Measurements from ENCODE around the gene TBX10.
"Not testable (repeated sequence)": the region's sequence is repeated elsewhere in the genome, so short reads cannot be mapped to it uniquely, and the experiment has no call there.

The TBX10 gene

DNA sequence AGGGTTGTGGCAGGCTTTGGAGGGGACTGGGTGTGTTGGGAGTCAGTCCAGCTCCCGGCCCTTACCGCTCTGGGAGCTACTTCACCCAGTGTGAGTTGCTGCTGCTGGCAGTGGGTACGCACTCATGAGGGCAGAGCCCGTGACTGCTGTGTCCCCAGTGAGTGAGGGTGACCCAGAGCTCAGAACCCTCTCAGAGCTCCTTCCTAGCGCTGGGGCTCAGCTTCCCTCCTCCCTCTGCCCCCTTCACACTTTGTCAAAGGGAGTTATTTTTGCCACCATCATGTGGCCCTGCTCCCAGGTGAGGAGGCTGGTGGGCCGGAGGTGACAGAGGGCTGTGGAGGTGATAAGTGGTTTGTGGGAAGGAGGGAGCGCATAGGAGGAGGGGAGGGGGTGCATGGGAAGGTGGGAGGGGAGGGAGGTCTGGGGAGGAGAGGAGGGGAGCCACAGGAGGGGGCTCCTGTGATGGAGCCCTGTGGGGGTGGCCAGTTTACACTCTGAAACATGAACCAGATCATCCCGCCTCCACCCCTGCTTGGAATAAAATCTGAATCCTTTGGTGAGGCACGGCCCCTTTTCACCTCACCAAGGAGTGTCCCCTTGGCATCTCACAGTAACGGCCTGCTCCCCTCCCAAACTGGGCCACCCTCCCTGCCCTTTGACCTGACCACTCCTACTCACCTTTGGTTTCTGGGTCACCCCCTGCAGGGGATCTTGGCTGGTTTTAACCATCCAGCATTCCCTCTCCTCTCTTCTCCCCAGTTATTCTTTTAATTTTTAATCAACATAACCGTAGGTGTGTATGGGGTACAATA, 22.9 kb downstream of the TBX10 start:
- DNase-seq (ENCODE audit: low read depth in 2 of 2) = no peak

DNA sequence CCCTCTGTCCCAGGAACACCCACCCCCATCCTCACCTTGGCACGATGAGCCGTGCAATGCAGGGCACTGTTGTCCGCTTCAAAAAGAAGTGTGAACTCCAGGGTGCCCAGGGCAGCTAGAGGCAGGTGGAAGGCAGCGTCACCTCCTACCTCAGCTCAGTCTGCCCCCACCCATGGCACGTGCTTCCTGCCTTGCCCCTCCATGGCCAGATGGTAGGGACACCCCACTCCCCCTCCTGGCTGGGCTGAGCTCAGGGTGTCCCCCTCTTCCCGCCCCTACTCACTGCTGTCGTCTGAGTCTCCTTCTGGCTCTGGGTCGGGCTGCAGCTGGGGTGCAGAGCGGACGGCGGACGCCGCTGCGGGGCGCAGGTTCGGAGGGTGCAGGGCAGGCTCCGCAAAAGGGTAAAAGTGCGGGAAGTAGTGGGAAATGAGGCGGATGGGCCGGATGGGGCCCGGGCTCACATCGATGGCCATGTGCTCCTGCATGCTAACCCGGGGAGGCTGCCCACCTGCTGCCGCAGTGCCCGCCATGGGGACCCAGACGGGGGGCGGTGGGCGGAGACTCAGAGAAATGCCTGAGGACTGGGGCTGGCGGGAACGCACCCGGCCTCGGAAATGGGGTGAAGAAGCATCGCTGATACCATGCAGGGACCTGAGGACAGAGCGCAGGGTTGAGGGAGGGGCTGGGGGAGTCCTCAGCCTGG, 23.7 kb downstream of the TBX10 start:
- DNase-seq (ENCODE audit: low read depth in 2 of 2) = no peak

DNA sequence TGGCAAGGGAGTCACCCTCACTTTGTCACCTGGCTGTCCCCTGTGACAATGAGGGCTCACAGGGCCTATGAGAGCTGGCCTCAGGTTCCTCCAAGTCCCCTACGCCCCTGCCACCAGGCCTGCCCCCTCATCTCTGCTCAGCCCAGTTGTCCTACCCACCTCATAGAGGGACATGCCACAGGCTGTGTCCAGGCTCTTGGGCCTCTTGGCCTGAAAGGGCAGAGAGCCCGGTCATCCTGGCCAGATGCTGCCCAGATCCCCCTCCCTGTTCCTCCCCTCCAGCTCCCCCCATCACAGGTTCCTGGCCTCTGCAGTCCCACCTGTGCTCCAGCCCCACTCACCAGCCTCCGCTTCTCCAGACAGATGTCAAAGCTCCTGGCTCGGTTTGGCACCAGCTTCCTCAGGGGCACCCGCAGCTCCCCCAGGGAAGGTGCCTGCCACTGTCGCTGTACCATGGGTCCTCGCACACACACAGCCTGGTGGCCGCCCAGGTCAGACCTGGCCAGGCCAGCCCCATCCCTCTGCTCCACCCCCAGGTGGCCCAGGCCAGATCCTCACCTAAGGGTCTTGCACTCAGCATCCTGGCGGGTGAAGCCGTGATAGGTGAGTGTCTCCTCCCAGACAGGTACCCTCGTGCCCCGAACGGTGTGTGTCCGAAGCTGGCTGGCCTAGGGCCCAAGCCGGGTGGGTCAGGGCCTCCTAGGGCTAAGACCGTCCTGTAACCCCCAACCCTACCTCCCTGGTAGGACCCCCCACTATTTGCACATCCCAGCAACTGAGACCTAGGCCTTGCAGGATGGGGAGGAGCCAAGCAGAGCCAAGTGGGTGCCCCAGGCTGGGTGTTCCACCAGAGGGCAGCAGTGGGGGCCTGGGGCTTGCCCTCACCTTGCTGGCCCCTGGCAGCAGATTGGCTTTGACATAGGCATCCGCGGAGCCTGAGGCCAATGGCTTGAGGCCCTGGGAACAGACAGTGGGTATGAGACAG, 24.5 kb downstream of the TBX10 start:
- peak; percentile 73 for DNase-seq (ENCODE audit: low read depth in 2 of 2)

DNA sequence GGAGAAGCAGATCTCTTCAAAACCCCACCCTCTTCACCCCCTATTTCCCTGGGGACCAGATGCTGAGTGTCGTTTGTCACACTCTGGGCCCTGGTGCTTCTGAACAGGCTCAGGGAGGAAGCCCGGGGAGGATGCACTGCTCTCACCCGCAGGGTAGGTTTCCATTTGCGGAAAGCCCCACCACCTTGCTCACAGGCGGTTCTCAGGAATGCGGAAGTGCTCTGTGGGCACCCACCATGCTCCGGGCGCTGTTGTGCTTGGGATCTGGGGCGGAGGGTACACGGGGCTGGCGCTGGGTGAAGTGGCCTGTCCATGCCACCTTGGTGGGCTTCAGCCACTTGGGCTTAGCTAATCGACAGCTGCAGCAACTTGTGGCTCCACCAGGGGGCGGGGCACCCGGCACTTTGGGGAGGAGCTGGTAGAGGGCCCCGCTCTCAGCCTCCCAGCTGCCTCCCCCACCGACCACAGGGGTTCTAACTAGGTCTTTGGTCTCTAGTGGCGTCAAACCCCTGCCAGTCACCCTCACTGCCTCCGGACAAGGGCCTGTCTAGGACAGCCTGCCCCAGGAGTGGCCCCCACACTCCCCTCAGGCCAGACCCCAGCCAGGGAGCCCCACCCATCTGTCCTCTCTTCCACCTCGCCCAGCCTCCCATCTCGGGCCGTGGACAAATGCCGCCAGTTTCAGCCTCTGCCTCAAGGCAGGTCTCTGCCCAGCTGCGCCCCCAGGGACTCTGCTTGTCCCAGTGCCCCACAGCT, 25.4 kb downstream of the TBX10 start:
- peak; percentile 66 to 74 for DNase-seq (ENCODE audit: low read depth in 2 of 2)

DNA sequence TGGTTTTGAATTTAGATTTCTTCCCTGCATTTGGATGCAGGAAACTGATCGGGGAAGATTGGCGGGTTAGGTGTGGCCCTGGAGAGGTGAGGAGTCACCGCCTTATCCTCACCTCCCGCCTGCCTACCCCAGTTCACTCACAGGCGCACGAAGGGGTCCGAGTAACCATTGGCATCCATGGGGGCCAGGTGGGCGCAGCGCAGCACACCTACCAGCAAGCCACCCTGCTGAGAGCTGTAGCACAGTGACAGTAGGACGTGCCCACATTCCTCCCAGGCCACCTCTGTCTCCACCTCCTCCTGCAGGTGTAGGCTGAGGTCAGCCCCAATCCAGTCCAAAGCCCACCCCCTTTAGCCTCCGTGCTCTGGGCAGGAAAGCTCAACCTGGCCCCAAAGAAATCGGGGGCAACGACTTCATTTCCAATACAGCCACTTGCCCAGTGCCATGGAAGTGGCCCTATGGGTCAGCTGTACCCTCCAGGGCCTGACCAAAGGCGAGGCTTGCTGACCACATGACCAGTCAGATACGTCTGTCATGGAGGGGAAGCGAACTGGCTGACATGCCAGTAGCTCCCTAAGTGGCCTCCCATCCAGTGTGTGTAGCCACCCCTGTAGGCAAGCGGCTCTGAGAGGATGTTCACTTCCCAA, 26.1 kb downstream of the TBX10 start:
- no peak for DNase-seq (ENCODE audit: low read depth in 2 of 2)

DNA sequence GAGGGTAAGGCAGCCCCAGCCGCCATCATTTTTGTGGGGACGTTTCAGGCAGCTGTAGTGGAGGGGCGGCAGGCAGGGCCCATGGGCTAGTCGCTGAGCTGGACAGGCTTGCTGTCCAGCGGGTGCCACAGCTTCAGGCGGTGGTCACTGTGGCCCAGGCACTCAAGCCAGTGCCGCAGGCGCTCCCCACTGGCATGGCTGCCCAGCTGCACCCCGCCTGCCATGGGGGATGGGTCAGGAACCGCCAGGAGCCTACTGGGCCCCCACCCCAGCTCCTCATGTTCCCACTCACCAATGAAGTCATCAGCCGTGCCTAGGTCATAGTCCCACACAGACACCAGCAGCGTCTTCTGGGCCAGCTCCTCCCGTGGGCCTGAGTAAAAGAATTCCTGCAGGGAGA, 26.8 kb downstream of the TBX10 start:
- DNase-seq (ENCODE audit: low read depth in 2 of 2) = no peak

DNA sequence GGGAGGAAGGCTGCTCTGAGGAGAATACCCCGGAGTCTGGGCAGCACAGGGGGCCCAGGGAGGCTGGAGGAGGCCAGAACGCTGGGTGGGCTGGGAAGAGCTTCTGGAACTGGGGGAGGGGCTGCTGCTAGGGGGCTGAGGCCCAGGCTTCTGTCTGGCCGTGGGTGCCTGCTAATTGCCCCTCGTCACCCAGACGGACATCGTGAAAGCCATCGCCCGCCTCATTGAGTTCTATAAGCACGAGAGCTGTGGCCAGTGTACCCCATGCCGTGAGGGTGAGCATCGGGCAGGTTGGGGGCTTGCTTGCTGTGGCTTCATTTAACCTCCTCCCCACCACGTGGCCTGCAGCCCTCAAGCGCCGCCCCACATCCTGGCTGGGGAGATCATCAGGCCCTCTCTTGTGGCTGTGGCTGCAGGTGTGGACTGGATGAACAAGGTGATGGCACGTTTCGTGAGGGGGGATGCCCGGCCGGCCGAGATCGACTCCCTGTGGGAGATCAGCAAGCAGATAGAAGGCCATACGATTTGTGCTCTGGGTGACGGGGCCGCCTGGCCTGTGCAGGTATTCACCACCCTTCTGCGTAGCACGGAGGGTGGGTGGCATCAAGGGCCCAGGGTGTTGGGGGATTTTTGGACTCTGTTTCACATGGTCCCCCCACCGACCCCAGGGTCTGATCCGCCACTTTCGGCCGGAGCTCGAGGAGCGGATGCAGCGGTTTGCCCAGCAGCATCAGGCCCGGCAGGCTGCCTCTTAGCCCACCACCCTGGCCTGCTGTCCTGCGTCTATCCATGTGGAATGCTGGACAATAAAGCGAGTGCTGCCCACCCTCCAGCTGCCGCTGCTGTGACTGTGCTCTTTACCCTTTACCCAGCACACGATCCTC, 27.6 kb downstream of the TBX10 start:
- DNase-seq (ENCODE audit: low read depth in 2 of 2) = no peak

DNA sequence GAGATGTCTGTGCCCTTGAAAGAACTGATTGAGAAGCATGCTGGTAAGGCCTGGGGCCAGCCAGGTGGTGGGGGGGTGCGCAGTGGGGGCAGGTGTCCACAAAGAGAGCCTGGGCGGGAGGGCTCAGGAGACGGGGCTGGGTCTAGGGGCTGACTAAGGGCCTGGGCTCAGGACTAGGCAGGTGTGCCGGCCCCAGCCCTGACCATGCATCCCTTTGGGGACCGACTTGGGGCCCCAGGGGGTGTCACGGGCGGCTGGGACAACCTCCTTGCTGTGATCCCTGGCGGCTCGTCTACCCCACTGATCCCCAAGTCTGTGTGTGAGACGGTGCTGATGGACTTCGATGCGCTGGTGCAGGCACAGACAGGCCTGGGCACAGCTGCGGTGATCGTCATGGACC, 28.4 kb downstream of the TBX10 start:
- DNase-seq (ENCODE audit: low read depth in 2 of 2) = no peak

DNA sequence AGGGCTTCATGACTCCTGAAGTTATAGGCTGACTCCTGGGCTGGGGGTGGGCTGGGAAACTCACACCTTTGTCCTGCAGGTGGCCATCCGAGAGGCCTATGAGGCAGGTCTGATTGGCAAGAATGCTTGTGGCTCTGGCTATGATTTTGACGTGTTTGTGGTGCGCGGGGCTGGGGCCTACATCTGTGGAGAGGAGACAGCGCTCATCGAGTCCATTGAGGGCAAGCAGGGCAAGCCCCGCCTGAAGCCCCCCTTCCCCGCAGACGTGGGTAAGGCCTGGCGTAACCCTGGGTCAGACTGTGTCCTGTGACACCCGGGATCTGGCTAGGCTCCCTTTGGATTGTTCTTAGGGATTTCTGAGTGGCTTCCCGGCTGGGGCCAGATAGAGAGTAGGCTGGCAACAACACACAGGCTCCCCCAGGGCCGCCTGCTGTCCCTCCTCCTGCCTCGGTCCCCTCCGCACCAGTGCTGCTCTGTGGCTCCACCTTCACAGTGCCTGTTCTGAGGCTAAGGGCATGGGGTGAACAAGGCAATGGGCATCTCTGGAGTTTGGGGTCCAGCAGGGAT, 29.2 kb downstream of the TBX10 start:
- DNase-seq (ENCODE audit: low read depth in 2 of 2) = no peak

DNA sequence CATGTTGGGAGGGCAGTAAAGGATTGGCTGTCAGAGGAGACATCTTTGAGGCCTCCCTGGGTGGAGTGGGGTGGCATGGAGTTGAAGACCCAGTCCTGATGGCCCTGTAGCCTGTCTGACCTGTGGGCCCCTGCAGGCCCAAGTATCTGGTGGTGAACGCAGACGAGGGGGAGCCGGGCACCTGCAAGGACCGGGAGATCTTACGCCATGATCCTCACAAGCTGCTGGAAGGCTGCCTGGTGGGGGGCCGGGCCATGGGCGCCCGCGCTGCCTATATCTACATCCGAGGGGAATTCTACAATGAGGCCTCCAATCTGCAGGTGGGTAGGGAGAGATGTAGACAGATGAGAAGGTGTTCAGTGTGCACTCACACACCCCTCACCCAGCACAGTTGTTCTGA, 30.2 kb downstream of the TBX10 start:
- DNase-seq (ENCODE audit: low read depth in 2 of 2) = no peak

DNA sequence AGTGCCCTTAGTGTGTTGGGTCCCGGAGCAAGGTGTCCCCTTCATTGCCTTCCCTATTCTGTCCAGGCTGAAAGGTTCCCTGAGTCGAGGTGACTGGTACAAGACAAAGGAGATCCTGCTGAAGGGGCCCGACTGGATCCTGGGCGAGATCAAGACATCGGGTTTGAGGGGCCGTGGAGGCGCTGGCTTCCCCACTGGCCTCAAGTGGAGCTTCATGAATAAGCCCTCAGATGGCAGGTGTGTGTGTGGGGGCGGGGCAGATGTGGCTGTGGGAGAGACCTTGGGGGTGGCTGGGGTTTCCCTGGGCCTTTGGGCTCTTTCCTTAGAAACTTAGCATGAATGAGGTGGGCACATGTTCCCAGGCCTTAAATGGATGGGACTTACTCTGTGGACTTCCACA, 31.1 kb downstream of the TBX10 start:
- DNase-seq (ENCODE audit: low read depth in 2 of 2) = no peak

DNA sequence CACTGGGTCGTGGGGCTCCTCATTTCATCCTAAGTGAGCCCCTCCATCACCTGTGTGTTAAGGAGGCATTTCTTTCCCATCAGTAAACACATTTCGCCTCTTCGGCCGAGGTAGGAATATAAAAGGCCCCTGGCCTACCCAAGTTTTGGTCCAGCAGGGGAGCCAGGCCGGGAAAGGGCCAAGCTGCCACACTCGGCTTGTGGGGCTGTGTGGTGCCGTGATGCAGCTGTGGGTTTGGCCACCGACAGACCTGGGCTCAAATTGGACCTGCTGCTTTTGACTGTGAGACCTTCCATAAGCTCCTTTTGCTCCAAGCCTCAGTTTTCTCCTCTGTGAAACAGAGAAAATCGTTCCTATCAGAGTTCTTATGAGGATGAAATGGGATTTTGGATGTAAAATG, 32.1 kb downstream of the TBX10 start:
- no peak for DNase-seq (ENCODE audit: low read depth in 2 of 2)

DNA sequence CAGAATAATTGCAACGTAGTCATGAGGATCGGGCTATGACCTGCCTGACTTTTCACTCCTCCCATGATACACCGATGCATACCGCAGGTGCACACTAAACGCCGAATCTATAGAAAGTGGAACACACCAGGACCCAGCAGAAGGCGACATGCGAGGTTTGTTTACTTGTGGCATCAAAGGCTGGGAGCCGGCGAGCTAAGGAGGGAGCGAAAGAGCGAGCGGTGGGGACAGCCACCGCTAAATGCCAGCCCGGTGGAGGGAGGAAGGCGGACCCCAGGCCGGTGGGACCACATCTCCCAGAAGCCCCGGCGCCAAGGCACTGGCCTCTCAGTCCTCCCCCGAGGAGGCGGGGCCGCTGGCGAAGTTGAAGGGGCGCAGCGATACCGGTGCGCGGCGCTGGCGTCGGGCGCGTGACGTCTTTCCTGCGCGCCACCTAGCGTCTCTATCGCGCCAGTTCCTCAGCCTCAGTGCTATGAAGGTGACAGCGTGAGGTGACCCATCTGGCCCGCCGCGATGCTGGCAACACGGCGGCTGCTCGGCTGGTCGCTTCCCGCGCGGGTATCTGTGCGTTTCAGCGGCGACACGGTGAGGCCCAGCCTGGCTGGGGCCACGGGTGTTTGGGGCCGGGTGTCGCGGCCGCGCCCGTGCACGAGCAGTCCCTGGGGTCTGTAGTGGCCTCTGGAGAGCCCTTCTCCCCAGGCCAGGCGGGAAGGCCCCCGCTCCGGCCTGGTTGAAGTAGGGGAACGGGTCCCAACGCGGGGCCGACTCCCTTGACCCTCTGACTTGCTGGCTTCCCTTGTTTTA, 32.9 kb downstream of the TBX10 start, which contains the start of gene NDUFV1:
TSS of gene NDUFV1 (plus strand) at position 445 of the 804 bp plus-strand sequence. CDS start at position 514, 69 bp downstream.
- DNase-seq (ENCODE audit: low read depth in 2 of 2) = peak; percentile 95 to 96

DNA sequence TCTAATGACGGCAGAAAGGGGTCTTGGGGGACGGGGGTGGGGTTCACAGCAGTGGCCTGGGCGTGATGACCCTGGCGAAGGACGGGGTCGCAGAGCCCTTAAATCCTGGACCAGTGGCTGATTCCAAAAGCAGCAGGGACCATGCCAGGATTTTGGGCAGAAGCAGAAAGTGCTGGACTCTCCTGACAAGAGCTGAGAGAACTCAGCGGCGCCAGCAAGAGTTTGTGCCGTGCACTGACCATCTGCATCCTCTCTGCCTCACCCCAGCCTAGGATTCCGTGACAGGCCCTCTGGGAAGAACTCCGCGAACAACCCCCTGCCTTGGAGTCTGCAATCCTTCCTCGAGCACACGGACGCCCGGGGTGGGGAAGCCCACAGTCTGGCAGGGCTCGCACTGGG, 33.5 kb downstream of the TBX10 start:
- DNase-seq (ENCODE audit: low read depth in 2 of 2) = no peak

DNA sequence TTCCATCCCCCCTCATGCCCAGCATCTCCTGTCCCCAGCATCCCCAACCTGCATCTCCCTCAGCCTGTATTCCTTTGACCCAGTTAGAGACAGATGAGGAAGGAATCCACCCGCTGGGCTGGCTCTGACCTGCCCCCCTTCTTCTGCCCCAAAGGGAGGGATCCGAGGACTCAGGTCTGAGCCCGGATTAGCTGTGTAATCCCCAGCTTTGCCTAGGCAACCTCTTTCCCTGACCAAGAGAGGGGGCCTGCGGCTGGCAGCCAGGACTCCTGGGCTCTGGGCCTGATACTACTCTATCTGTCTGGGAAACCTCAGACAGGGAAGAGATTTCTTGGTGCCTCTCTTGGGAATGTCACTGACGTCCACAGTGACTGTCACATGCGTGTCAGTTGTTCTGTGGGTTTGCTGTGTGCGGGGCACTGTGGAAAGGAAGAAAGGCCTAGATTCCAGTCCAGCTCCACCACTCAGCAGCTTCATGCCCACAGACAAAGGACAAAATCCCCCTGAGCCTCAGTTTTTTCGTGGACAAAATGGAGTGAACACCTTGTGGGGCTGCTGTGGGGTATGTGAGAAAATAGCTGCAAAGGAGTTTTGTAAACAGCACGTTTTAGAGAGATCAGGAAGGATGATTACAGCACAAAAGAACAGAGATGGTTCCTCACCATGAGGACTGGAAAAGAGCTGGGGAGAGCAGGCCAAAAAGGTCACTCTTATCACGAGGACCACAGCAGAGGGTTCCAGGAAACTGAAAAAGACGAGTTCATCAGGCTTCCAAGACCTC, 34.1 kb downstream of the TBX10 start:
- no peak for DNase-seq (ENCODE audit: low read depth in 2 of 2)

DNA sequence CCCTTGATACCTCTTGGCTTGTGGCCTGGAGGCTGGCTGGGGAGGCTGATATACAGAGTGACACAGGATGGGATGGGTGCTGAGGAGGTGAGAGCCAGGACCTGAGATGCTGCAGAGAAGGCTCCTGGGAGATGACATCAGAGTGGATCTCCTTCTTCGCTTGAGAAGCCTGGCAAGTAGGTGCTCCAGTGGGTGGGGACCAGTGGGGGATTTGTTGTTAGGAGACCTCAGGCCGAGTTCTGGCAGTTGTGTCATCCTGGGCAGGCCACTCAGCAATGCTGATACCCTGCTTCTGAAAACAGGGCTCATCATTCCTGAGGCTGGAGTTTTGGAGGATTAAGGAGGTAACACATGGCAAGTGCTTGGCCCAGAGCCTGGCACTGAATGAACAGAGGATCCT, 34.7 kb downstream of the TBX10 start:
- DNase-seq (ENCODE audit: low read depth in 2 of 2) = no peak

DNA sequence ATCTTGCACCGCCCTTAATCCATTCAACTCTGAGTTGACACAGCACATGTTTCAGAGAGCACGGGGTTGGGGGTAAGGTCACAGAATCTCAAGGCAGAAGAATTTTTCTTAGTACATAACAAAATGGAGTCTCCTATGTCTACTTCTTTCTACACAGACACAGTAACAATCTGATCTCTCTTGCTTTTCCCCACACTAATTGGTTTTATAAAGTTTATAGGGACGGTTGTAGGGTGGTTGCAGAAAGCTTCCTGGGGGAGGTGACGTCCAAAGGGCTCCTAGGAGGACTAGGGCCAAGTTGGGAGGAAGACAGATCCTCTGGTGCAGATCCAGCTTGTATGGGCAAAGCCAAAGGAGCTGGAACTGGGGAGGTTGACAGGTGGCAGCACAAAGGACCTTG, 35.4 kb downstream of the TBX10 start:
- not testable (repeated sequence) for DNase-seq (ENCODE audit: low read depth in 2 of 2)

DNA sequence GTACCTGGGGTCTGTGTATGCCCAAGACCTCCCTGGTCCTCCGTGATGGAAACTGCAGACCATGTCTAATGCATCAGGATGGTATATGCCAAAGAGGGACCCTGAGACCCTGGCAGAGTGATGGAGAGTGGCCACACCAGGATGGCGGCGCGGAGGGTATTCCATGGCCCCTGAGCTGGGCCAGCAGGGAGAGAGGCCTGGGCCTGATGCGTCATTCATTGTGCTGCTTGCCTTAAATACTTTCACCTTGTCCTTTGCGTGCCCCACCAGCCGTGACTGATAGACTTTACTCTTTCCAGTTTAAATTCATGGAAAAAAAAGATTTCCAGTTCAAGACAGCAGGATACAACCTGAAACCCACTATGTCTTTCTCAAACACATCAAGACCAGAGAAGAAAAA, 38.5 kb downstream of the TBX10 start:
- no peak for DNase-seq (ENCODE audit: low read depth in 2 of 2)
